ENCODE results near the gene RAPGEF5. TPM values are rescaled to one million over a fixed set of nuclear protein-coding genes. Genes with fewer than 3 reads are reported as not detected.

RAPGEF5 gene
- total RNA-seq, 1 experiment from 2014 or later = 13.3 TPM

- Histone ChIP-seq H3K9me3 (ENCODE audit: control insufficient read depth, low read depth, low read length) (no peaks in the 10 kb centered on the region), H3K4me2 (ENCODE audit: insufficient read depth, insufficient read length, low read length) (no peak overlapping the region), H2BK5ac (ENCODE audit: insufficient read length, low read length) (no peak overlapping the region), H4K5ac (ENCODE audit: insufficient read length, low read depth, low read length) (no peak overlapping the region), H3K27ac (ENCODE audit: insufficient read length, low read depth, low read length) (no peak overlapping the region), H3K18ac (ENCODE audit: insufficient read length, low read depth, low read length) (no peak overlapping the region), H3K56ac (ENCODE audit: insufficient read length, low read depth, low read length) (no peak overlapping the region), H3T11ph (ENCODE audit: low read length) (no peak overlapping the region), H3K23ac (ENCODE audit: insufficient read length, low read depth, low read length) (no peak overlapping the region), H3K27me3 (ENCODE audit: insufficient read depth, low read length) (no peaks in the 10 kb centered on the region; the same call in 1 of the 2 replicates), H4K20me1 (ENCODE audit: control insufficient read depth, insufficient read depth, insufficient read length) (peaks cover 3% of the 10 kb centered on the region), H3K79me2 (ENCODE audit: insufficient read depth, low read length) (no peaks in the 10 kb centered on the region), H2AFZ (ENCODE audit: low read length) (no peak overlapping the region), H3K4me1 (ENCODE audit: insufficient read depth, low read length) (peaks cover 2% of the 10 kb centered on the region; the same call in 1 of the 2 replicates), H3K14ac (ENCODE audit: insufficient read depth, low read length) (no peak overlapping the region), H2AK5ac (ENCODE audit: insufficient read length, low read length) (no peak overlapping the region), H3K23me2 (ENCODE audit: insufficient read length, low read depth, low read length, poor library complexity, severe bottlenecking) (no peaks in the 10 kb centered on the region), H2BK20ac (ENCODE audit: low read depth, low read length, poor library complexity, severe bottlenecking) (no peak overlapping the region), H2BK15ac (ENCODE audit: low read depth, low read length) (no peak overlapping the region), H4K91ac (ENCODE audit: insufficient read length, low read depth, low read length) (no peak overlapping the region), H3K79me1 (ENCODE audit: insufficient read depth, low read depth, low read length, poor library complexity, severe bottlenecking) (no peaks in the 10 kb centered on the region), H3K9ac (ENCODE audit: extremely low read depth, insufficient read length, low read length) (no peak overlapping the region), H2BK12ac (ENCODE audit: insufficient read length, low read depth, low read length) (no peak overlapping the region), H4K8ac (replicated peaks; ENCODE audit: insufficient read length, low read depth, low read length) (no peak overlapping the region), H3K4ac (ENCODE audit: low read depth, low read length) (no peak overlapping the region), H2BK120ac (ENCODE audit: low read depth, low read length, poor library complexity, severe bottlenecking) (no peak overlapping the region)
- Mint-ChIP-seq H3K4me1 (peaks cover 10 to 20% of the 10 kb centered on the region in 2 experiments), H3K36me3 (ENCODE audit: insufficient read depth in 1 of 3, low read depth in 3 of 3) (peaks cover 0 to 3% (median 2%) of the 10 kb centered on the region in 3 experiments; a peak in 2 of 7 replicates), H3K9me3 (no peaks in the 10 kb centered on the region), H3K27me3 (ENCODE audit: low read depth) (peaks cover 14% of the 10 kb centered on the region), H3K27ac (no peak overlapping the region; a peak in 1 of 7 replicates), H3K4me3 (no peak overlapping the region)
- no CpG with 5 or more reads among the region's 4 CpGs for WGBS (ENCODE audit: extremely low coverage, insufficient read length, low lambda C conversion rate)
- DNase-seq = no peak
- no peak for TF ChIP-seq CTCF (conservative IDR thresholded peaks at IDR 0.05)
Measured at GRCh38 chr7:22201186-22201880, 155.6 kb downstream of the RAPGEF5 start.

Measured in H9 (cell line).